GM23338 (cell line): ENCODE data around the gene DENND5B. TPM values are rescaled to one million over a fixed set of nuclear protein-coding genes. Genes with fewer than 3 reads are reported as not detected.

Source experiments
- ATAC-seq: fragments of 200-7000 bp; cut with Tn5 transposase; 3 replicates; pipeline ENCODE4 v1.9.1; 2020
- DNase-seq: peaks from one replicate; pipeline ENCODE4 v3.0.0-alpha.2; 2015; ENCODE audit warnings: low spot score
- H2AFZ ChIP-seq: fragments of 200-600 bp; sonication (generic); 2 replicates; pipeline ENCODE4 v1.8.0; 2016; ENCODE audit warnings: antibody characterized with exemption, mild to moderate bottlenecking, moderate library complexity
- H3F3A ChIP-seq: fragments of 200-600 bp; sonication (generic); replicated peaks from 2 replicates; pipeline ENCODE4 v1.8.0; 2017; ENCODE audit warnings: antibody characterized with exemption, mixed run types, low read depth
- H3K27ac ChIP-seq: fragments of 200-600 bp; sonication (generic); 2 replicates; pipeline ENCODE4 v1.6.1; 2016; ENCODE audit warnings: low read depth
- H3K27me3 ChIP-seq: fragments of 200-600 bp; sonication (generic); 2 replicates; pipeline ENCODE4 v1.8.0; 2016; ENCODE audit warnings: mild to moderate bottlenecking, mixed run types, moderate library complexity; ENCODE audit not compliant: insufficient read depth
- H3K36me3 ChIP-seq: fragments of 200-600 bp; sonication (generic); 2 replicates; pipeline ENCODE4 v1.8.0; 2016; ENCODE audit warnings: mild to moderate bottlenecking; ENCODE audit not compliant: insufficient read depth
- H3K4me1 ChIP-seq: fragments of 200-600 bp; sonication (generic); 2 replicates; pipeline ENCODE4 v1.8.0; 2016; ENCODE audit warnings: mild to moderate bottlenecking, moderate library complexity; ENCODE audit not compliant: insufficient read depth
- H3K4me2 ChIP-seq: fragments of 200-600 bp; sonication (generic); 2 replicates; pipeline ENCODE4 v1.7.1; 2017; ENCODE audit warnings: mixed run types
- H3K4me3 ChIP-seq: fragments of 200-600 bp; sonication (generic); 2 replicates; pipeline ENCODE4 v1.6.1; 2016; ENCODE audit warnings: mixed run types
- H3K79me2 ChIP-seq: fragments of 200-600 bp; sonication (generic); replicated peaks from 2 replicates; pipeline ENCODE4 v1.8.0; 2017; ENCODE audit warnings: mild to moderate bottlenecking; ENCODE audit not compliant: insufficient read depth
- H3K9me2 ChIP-seq: fragments of 200-600 bp; sonication (generic); 2 replicates; pipeline ENCODE4 v1.8.0; 2017; ENCODE audit not compliant: insufficient read depth
- H4K20me1 ChIP-seq: fragments of 200-600 bp; sonication (generic); replicated peaks from 2 replicates; pipeline ENCODE4 v1.8.0; 2017; ENCODE audit warnings: mild to moderate bottlenecking; ENCODE audit not compliant: insufficient read depth
- H3K27ac Mint-ChIP-seq: 2 replicates; pipeline ENCODE4 v1.8.0; 2020; ENCODE audit warnings: inconsistent platforms, mild to moderate bottlenecking, moderate library complexity, mixed read lengths
- H3K27me3 Mint-ChIP-seq: 3 replicates; pipeline ENCODE4 v1.8.0; 2022; ENCODE audit warnings: low read depth, mild to moderate bottlenecking, moderate library complexity, mixed read lengths, inconsistent platforms; ENCODE audit not compliant: insufficient read depth, poor library complexity
- H3K36me3 Mint-ChIP-seq: 3 replicates; pipeline ENCODE4 v1.8.0; 2021; ENCODE audit warnings: low read depth, mild to moderate bottlenecking, inconsistent platforms, moderate library complexity, mixed read lengths
- H3K4me1 Mint-ChIP-seq: 3 replicates; pipeline ENCODE4 v1.8.0; 2020; ENCODE audit warnings: mild to moderate bottlenecking, inconsistent platforms, mixed read lengths
- H3K4me3 Mint-ChIP-seq: 3 replicates; pipeline ENCODE4 v1.8.0; 2021; ENCODE audit warnings: moderate library complexity, mild to moderate bottlenecking, inconsistent platforms, mixed read lengths
- H3K9me3 Mint-ChIP-seq: 3 replicates; pipeline ENCODE4 v1.8.0; 2020; ENCODE audit warnings: moderate library complexity, mild to moderate bottlenecking, inconsistent platforms, mixed read lengths
- CREB1 ChIP-seq: fragments of 250-450 bp; sonication (Bioruptor Pico); IDR thresholded peaks from 2 replicates; pipeline ENCODE4 v1.5.0; 2020; ENCODE audit warnings: low read depth, mild to moderate bottlenecking, moderate library complexity
- EZH2 ChIP-seq: fragments of 200-600 bp; sonication (generic); IDR thresholded peaks from one replicate; pipeline ENCODE4 v1.8.0; 2017; ENCODE audit warnings: antibody characterized with exemption, mild to moderate bottlenecking, low read depth; ENCODE audit not compliant: unreplicated experiment
- POLR2AphosphoS5 ChIP-seq: IDR thresholded peaks from 2 replicates; pipeline ENCODE4 v1.6.1; 2016; ENCODE audit warnings: antibody characterized with exemption, low read depth
- polyA plus RNA-seq: library from polyadenylated mRNA; unstranded; fragments of >200 nt; fragmentation: Nextera tagmentation; extraction: Ambion mirVana; gene quantifications from 2 replicates; pipeline ENCODE4 v1.2.1, GENCODE V29; 2016
- total RNA-seq: library from RNA; depleted of rRNA; stranded (reverse); fragments of >200 nt; shearing (Covaris generic); gene quantifications from 2 replicates; pipeline ENCODE4 v1.2.3, GENCODE V29; 2014
- TF ChIP-seq, protein P1 (sequence below): IDR thresholded peaks from 2 replicates; pipeline ENCODE4 v1.6.1; 2016; ENCODE audit warnings: antibody characterized with exemption
- TF ChIP-seq, protein P2 (sequence below): fragments of 250-450 bp; sonication (Bioruptor Pico); IDR thresholded peaks from 2 replicates; pipeline ENCODE4 v1.5.0; 2020; ENCODE audit warnings: mild to moderate bottlenecking, moderate library complexity

The DENND5B gene
- total and polyA plus RNA-seq, 2 experiments from 2014 or later: 6.5 to 17.2 TPM

DNA sequence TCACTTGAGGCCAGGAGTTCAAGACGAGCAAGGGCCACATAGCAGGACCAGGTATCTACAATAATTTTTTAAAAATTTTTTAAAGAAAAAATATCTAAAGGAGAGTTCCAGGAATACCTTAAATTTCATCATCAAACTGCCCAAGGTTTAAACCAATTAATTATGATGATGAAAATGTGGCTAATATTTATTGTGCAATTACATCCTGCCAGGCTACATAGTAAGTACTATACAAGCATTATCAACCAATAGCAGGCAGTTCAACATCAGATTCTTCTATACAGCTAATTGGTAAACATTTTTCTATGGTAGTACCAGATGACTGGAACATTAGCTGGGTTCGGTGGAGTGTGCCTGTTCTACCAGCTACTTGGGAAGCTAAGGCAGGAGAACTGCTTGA lies 24.4 kb downstream of the DENND5B start:
- H3K27ac Mint-ChIP-seq: no peak overlapping the region
- H3K4me1 ChIP-seq: peaks cover 18% of the 10 kb centered on the region; the same call in 1 of the 2 replicates
- H3K27me3 ChIP-seq: no peaks in the 10 kb centered on the region
- H4K20me1 ChIP-seq: no peaks in the 10 kb centered on the region
- no peak overlapping the region for H3K4me3 Mint-ChIP-seq
- peaks cover 33% of the 10 kb centered on the region for H3K79me2 ChIP-seq
- no peak overlapping the region for H2AFZ ChIP-seq
- H3K4me2 ChIP-seq: no peak overlapping the region
- ATAC-seq (no peak), DNase-seq (no peak)
- peaks cover 6% of the 10 kb centered on the region for H3K27me3 Mint-ChIP-seq
- TF ChIP-seq, protein P1, sequence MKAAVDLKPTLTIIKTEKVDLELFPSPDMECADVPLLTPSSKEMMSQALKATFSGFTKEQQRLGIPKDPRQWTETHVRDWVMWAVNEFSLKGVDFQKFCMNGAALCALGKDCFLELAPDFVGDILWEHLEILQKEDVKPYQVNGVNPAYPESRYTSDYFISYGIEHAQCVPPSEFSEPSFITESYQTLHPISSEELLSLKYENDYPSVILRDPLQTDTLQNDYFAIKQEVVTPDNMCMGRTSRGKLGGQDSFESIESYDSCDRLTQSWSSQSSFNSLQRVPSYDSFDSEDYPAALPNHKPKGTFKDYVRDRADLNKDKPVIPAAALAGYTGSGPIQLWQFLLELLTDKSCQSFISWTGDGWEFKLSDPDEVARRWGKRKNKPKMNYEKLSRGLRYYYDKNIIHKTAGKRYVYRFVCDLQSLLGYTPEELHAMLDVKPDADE: no peak
- TF ChIP-seq, protein P2, sequence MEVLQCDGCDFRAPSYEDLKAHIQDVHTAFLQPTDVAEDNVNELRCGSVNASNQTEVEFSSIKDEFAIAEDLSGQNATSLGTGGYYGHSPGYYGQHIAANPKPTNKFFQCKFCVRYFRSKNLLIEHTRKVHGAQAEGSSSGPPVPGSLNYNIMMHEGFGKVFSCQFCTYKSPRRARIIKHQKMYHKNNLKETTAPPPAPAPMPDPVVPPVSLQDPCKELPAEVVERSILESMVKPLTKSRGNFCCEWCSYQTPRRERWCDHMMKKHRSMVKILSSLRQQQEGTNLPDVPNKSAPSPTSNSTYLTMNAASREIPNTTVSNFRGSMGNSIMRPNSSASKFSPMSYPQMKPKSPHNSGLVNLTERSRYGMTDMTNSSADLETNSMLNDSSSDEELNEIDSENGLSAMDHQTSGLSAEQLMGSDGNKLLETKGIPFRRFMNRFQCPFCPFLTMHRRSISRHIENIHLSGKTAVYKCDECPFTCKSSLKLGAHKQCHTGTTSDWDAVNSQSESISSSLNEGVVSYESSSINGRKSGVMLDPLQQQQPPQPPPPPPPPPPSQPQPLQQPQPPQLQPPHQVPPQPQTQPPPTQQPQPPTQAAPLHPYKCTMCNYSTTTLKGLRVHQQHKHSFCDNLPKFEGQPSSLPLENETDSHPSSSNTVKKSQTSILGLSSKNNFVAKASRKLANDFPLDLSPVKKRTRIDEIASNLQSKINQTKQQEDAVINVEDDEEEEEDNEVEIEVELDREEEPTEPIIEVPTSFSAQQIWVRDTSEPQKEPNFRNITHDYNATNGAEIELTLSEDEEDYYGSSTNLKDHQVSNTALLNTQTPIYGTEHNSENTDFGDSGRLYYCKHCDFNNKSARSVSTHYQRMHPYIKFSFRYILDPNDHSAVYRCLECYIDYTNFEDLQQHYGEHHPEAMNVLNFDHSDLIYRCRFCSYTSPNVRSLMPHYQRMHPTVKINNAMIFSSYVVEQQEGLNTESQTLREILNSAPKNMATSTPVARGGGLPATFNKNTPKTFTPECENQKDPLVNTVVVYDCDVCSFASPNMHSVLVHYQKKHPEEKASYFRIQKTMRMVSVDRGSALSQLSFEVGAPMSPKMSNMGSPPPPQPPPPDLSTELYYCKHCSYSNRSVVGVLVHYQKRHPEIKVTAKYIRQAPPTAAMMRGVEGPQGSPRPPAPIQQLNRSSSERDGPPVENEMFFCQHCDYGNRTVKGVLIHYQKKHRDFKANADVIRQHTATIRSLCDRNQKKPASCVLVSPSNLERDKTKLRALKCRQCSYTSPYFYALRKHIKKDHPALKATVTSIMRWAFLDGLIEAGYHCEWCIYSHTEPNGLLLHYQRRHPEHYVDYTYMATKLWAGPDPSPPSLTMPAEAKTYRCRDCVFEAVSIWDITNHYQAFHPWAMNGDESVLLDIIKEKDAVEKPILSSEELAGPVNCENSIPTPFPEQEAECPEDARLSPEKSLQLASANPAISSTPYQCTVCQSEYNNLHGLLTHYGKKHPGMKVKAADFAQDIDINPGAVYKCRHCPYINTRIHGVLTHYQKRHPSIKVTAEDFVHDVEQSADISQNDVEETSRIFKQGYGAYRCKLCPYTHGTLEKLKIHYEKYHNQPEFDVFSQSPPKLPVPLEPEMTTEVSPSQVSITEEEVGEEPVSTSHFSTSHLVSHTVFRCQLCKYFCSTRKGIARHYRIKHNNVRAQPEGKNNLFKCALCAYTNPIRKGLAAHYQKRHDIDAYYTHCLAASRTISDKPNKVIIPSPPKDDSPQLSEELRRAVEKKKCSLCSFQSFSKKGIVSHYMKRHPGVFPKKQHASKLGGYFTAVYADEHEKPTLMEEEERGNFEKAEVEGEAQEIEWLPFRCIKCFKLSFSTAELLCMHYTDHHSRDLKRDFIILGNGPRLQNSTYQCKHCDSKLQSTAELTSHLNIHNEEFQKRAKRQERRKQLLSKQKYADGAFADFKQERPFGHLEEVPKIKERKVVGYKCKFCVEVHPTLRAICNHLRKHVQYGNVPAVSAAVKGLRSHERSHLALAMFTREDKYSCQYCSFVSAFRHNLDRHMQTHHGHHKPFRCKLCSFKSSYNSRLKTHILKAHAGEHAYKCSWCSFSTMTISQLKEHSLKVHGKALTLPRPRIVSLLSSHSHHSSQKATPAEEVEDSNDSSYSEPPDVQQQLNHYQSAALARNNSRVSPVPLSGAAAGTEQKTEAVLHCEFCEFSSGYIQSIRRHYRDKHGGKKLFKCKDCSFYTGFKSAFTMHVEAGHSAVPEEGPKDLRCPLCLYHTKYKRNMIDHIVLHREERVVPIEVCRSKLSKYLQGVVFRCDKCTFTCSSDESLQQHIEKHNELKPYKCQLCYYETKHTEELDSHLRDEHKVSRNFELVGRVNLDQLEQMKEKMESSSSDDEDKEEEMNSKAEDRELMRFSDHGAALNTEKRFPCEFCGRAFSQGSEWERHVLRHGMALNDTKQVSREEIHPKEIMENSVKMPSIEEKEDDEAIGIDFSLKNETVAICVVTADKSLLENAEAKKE (CRISPR knock-in tag): no peak
- TF ChIP-seq EZH2 (no peak), CREB1 (CRISPR knock-in tag) (no peak), POLR2AphosphoS5 (no peak)
- H3K27ac ChIP-seq: no peak overlapping the region
- H3K36me3 ChIP-seq: no peaks in the 10 kb centered on the region
- H3K36me3 Mint-ChIP-seq: no peaks in the 10 kb centered on the region
- H3K4me1 Mint-ChIP-seq: peaks cover 17% of the 10 kb centered on the region
- H3F3A ChIP-seq: no peaks in the 10 kb centered on the region
- H3K9me3 Mint-ChIP-seq: no peaks in the 10 kb centered on the region
- H3K9me2 ChIP-seq: no peaks in the 10 kb centered on the region
- H3K4me3 ChIP-seq: no peak overlapping the region
